ENCODE measurements around the gene TFB1M.

Gene TFB1M

DNA sequence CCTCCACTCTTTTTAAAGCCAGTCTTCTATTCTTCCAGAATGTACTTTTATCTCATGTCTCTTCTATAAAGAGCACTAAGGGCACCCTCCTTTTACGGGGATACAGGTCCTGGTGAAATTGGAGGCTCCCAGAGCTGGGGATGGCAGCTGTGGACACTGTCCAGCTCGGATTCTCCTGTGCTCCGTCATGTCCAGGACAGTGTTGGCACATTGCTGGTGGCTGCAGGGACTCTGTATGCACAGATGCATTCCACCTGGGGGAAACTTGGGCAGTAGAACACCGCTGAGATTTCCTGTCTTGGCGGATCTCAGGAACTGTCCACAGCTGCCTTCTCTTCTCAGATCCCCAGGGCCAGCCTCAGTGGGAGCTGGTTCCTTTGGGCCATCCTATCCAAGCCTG, 107.1 kb downstream of the TFB1M start:
- no peak for DNase-seq (ENCODE audit: low read depth)
- no peak overlapping the region for H3K4me3 ChIP-seq (ENCODE audit: low read depth, low read length)
- TF ChIP-seq, protein P1, sequence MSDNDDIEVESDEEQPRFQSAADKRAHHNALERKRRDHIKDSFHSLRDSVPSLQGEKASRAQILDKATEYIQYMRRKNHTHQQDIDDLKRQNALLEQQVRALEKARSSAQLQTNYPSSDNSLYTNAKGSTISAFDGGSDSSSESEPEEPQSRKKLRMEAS (IDR thresholded peaks at IDR 0.05; ENCODE audit: low read depth, low read length) = no peak
- TF ChIP-seq POLR2A (IDR thresholded peaks at IDR 0.05; ENCODE audit: extremely low read depth, insufficient read length) = no peak
- TF ChIP-seq, protein P2, sequence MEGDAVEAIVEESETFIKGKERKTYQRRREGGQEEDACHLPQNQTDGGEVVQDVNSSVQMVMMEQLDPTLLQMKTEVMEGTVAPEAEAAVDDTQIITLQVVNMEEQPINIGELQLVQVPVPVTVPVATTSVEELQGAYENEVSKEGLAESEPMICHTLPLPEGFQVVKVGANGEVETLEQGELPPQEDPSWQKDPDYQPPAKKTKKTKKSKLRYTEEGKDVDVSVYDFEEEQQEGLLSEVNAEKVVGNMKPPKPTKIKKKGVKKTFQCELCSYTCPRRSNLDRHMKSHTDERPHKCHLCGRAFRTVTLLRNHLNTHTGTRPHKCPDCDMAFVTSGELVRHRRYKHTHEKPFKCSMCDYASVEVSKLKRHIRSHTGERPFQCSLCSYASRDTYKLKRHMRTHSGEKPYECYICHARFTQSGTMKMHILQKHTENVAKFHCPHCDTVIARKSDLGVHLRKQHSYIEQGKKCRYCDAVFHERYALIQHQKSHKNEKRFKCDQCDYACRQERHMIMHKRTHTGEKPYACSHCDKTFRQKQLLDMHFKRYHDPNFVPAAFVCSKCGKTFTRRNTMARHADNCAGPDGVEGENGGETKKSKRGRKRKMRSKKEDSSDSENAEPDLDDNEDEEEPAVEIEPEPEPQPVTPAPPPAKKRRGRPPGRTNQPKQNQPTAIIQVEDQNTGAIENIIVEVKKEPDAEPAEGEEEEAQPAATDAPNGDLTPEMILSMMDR (IDR thresholded peaks at IDR 0.05; ENCODE audit: low read depth, low read length) = no peak
- TF ChIP-seq MYC (IDR thresholded peaks at IDR 0.05; ENCODE audit: low read depth, low read length) = no peak
